GOT3 (cell line): ENCODE results near the gene C2CD2.

Source experiments
- DNase-seq: peaks from one replicate; lab custom pipeline; 2025; ENCODE audit warnings: mixed read lengths; lab: John Stamatoyannopoulos, UW

C2CD2 gene

GRCh38 chr21:41886328-41886727 lies 67.5 kb downstream of the C2CD2 start:
- no peak for DNase-seq

- no peak for DNase-seq
These were observed 68.3 kb downstream of the C2CD2 start for GRCh38 chr21:41885341-41886024.

- no peak for DNase-seq
These were observed 69.3 kb downstream of the C2CD2 start for GRCh38 chr21:41884501-41885030.

GRCh38 chr21:41883582-41883981 lies 70.2 kb downstream of the C2CD2 start:
- DNase-seq: no peak

- DNase-seq: no peak
These were observed 72.8 kb downstream of the C2CD2 start for GRCh38 chr21:41881051-41881450.

- no peak for DNase-seq
These were observed 73.7 kb downstream of the C2CD2 start for GRCh38 chr21:41880153-41880552.

GRCh38 chr21:41879190-41879998 lies 74.4 kb downstream of the C2CD2 start, which contains the start of gene PRDM15:
Gene PRDM15, minus strand, starts transcription at chr21:41879344. Its CDS starts 18,981 bp downstream, at chr21:41860363.
- DNase-seq: peak; percentile 47

- DNase-seq: no peak
These were observed 75.0 kb downstream of the C2CD2 start for GRCh38 chr21:41878831-41879189.

- no peak for DNase-seq
These were observed 75.7 kb downstream of the C2CD2 start for GRCh38 chr21:41877901-41878830.

GRCh38 chr21:41876928-41877652 lies 76.7 kb downstream of the C2CD2 start:
- no peak for DNase-seq

- DNase-seq: no peak
These were observed 77.4 kb downstream of the C2CD2 start for GRCh38 chr21:41876396-41876795.

GRCh38 chr21:41875086-41875485 lies 78.7 kb downstream of the C2CD2 start:
- no peak for DNase-seq

GRCh38 chr21:41874611-41875010 lies 79.2 kb downstream of the C2CD2 start:
- no peak for DNase-seq

- DNase-seq: no peak
These were observed 80.4 kb downstream of the C2CD2 start for GRCh38 chr21:41873426-41873825.

- DNase-seq: no peak
These were observed 80.8 kb downstream of the C2CD2 start for GRCh38 chr21:41873005-41873404.

- DNase-seq: no peak
These were observed 82.4 kb downstream of the C2CD2 start for GRCh38 chr21:41871293-41872030.

GRCh38 chr21:41869771-41870170 lies 84.0 kb downstream of the C2CD2 start:
- DNase-seq: no peak

GRCh38 chr21:41868062-41868710 lies 85.6 kb downstream of the C2CD2 start:
- DNase-seq: no peak

- no peak for DNase-seq
These were observed 86.5 kb downstream of the C2CD2 start for GRCh38 chr21:41867313-41867712.

- no peak for DNase-seq
These were observed 87.5 kb downstream of the C2CD2 start for GRCh38 chr21:41866274-41866809.
